Activated effector memory CD4-positive, alpha-beta T cell treated with anti-CD3 and anti-CD28 coated beads, Interleukin-2, amount 50 U/mL, for 16 hours (primary cell): Measurements from ENCODE around the gene SMARCC2.
"Not testable (repeated sequence)": the region's sequence is repeated elsewhere in the genome, so short reads cannot be mapped to it uniquely, and the experiment has no call there.

Source experiments
- DNase-seq: peaks from one replicate; pipeline ENCODE4 v3.0.0-alpha.2; 2020

SMARCC2 gene

GRCh38 chr12:56118688-56119357, 70.5 kb downstream of the SMARCC2 start:
- no peak for DNase-seq

GRCh38 chr12:56117778-56118687, 71.2 kb downstream of the SMARCC2 start, which contains the start of gene ZC3H10:
Gene ZC3H10 (plus strand): TSS chr12:56118266. CDS start chr12:56120563, 2,297 bp downstream.
- DNase-seq, result peak; percentile 99

GRCh38 chr12:56117082-56117706, 72.1 kb downstream of the SMARCC2 start:
- DNase-seq, result not testable (repeated sequence)

GRCh38 chr12:56116267-56117081, 72.8 kb downstream of the SMARCC2 start, which contains the start of gene RPL41:
Gene RPL41 (plus strand): TSS chr12:56116633.
- peak; percentile 97 for DNase-seq

GRCh38 chr12:56115329-56115728, 74.0 kb downstream of the SMARCC2 start:
- no peak for DNase-seq

GRCh38 chr12:56114084-56114483, 75.2 kb downstream of the SMARCC2 start:
- DNase-seq, result no peak
